Endothelial cell (in vitro differentiated cells): ENCODE results near the gene JAK1. TPM values are rescaled to one million over a fixed set of nuclear protein-coding genes. Genes with fewer than 3 reads are reported as not detected.

Source experiments
- DNase-seq: peaks from one replicate; pipeline ENCODE4 v3.0.0; 2021; ENCODE audit warnings: low spot score
- H3K27ac Mint-ChIP-seq: one replicate; pipeline ENCODE4 v1.8.0; 2021; ENCODE audit warnings: mixed read lengths, inconsistent platforms; ENCODE audit not compliant: unreplicated experiment
- H3K27me3 Mint-ChIP-seq: one replicate; pipeline ENCODE4 v1.8.0; 2021; ENCODE audit warnings: mild to moderate bottlenecking, moderate library complexity, mixed read lengths, inconsistent platforms; ENCODE audit not compliant: unreplicated experiment
- H3K36me3 Mint-ChIP-seq: one replicate; pipeline ENCODE4 v1.8.0; 2021; ENCODE audit warnings: mild to moderate bottlenecking, low read depth, mixed read lengths, inconsistent platforms; ENCODE audit not compliant: unreplicated experiment
- H3K4me1 Mint-ChIP-seq: one replicate; pipeline ENCODE4 v1.8.0; 2021; ENCODE audit warnings: mild to moderate bottlenecking, mixed read lengths, inconsistent platforms; ENCODE audit not compliant: unreplicated experiment
- H3K4me3 Mint-ChIP-seq: one replicate; pipeline ENCODE4 v1.8.0; 2021; ENCODE audit warnings: mild to moderate bottlenecking, mixed read lengths, inconsistent platforms; ENCODE audit not compliant: unreplicated experiment
- H3K9me3 Mint-ChIP-seq: one replicate; pipeline ENCODE4 v1.8.0; 2021; ENCODE audit warnings: mixed read lengths, inconsistent platforms; ENCODE audit not compliant: unreplicated experiment
- CTCF ChIP-seq: fragments of 200-600 bp; sonication (generic); IDR thresholded peaks from one replicate; pipeline ENCODE4 v1.5.0; 2021; ENCODE audit warnings: antibody characterized with exemption; ENCODE audit not compliant: unreplicated experiment
- long read RNA-seq: library from polyadenylated mRNA; unstranded; transcript quantifications from one replicate; pipeline ENCODE4 v2.0.0, GENCODE V29; 2020; ENCODE audit not compliant: unreplicated experiment
- total RNA-seq: library from RNA; stranded (reverse); fragmentation: NEBNext Ultra II Directional; extraction: Animal tissue kit (Norgen Biotek cat#: 25700); gene quantifications from one replicate; pipeline ENCODE4 v1.2.1, GENCODE V29; 2021; ENCODE audit not compliant: unreplicated experiment

The JAK1 gene
- 202 TPM for total RNA-seq
- long read RNA-seq, full-length matches to known transcripts: 2 of 31 reads
- long read RNA-seq, partial matches to known transcripts: 25 of 31 reads
- long read RNA-seq, other reads (novel, unspliced or antisense): 4 of 31 reads

GRCh38 chr1:64966158-64966971 is at the start of gene JAK1:
Gene JAK1, minus strand, starts transcription at chr1:64966549. Its CDS starts 80,285 bp downstream, at chr1:64886264.
- Mint-ChIP-seq H3K4me3 (peak within 1 kb of the TSS; percentile 96), H3K27ac (peak within 1 kb of the TSS; percentile 91), H3K4me1 (peaks cover 45% of the 10 kb centered on the region), H3K36me3 (peaks cover 13% of the 10 kb centered on the region), H3K27me3 (peaks cover 8% of the 10 kb centered on the region), H3K9me3 (no peaks in the 10 kb centered on the region)
- peak; percentile 92 for DNase-seq
- TF ChIP-seq CTCF: no peak

DNA sequence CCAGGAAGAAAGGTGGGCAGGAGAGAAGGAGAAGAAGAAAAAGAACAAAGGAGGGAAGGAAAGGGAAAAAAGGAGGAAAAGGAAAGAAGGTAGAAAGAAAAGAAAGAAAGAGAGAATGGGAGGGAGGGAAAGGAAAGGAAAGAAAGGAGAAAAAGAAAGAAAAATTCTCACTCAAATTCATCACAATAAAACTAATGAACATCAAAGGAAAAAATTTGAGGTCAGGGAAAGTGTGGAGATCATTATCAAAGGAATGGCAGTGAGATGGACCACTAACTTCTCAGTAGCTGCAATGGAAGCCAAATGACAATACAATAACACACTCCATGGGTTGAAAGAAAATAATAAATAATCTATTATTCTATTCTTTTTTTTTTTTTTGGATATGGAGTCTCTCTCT is 48.0 kb upstream of the JAK1 start:
- no peaks in the 10 kb centered on the region for H3K9me3 Mint-ChIP-seq
- no peak overlapping the region for H3K4me3 Mint-ChIP-seq
- no peak for TF ChIP-seq CTCF
- H3K27me3 Mint-ChIP-seq: peaks cover 4% of the 10 kb centered on the region
- DNase-seq: no peak
- no peak overlapping the region for H3K27ac Mint-ChIP-seq
- peaks cover 9% of the 10 kb centered on the region for H3K4me1 Mint-ChIP-seq
- H3K36me3 Mint-ChIP-seq: no peaks in the 10 kb centered on the region

DNA sequence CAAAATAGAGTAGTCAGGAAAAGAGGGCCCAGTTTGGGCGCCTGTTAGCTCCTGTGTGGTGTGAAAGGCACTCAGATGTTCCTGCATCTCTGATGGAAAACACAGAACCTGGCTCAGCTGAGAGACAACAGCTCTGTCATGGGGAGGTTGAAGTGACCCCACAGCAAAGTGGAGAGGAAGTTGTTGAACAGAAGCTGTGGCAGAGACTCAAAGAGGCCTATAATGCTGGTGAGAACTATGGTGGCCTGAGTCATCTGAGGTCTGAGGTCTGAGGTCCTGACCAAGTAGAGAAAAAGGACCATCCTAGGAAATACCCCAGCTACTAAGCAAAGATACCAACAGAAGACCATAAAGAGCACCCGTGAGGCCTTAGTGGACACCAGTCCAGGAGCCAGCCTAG is 45.6 kb upstream of the JAK1 start:
- DNase-seq: no peak
- Mint-ChIP-seq H3K4me3 (no peak overlapping the region), H3K4me1 (peaks cover 12% of the 10 kb centered on the region), H3K9me3 (no peaks in the 10 kb centered on the region), H3K27ac (peak overlapping the region; percentile 21), H3K27me3 (peaks cover 4% of the 10 kb centered on the region), H3K36me3 (no peaks in the 10 kb centered on the region)
- no peak for TF ChIP-seq CTCF

- Mint-ChIP-seq H3K9me3 (no peaks in the 10 kb centered on the region), H3K27ac (no peak overlapping the region), H3K36me3 (no peaks in the 10 kb centered on the region), H3K4me3 (no peak overlapping the region), H3K4me1 (peaks cover 12% of the 10 kb centered on the region), H3K27me3 (peaks cover 1% of the 10 kb centered on the region)
- TF ChIP-seq CTCF: no peak
- no peak for DNase-seq
Measured at GRCh38 chr1:65009724-65010420, 43.5 kb upstream of the JAK1 start.
